ENCODE measurements around the gene HVCN1. TPM values are rescaled to one million over a fixed set of nuclear protein-coding genes. Genes with fewer than 3 reads are reported as not detected.

Gene HVCN1
- total and polyA plus RNA-seq, 2 of the 8 experiments (the other 6 are each of a cell fraction or from before 2014, with no cell fraction given), result 5.8 to 11.2 TPM

DNA sequence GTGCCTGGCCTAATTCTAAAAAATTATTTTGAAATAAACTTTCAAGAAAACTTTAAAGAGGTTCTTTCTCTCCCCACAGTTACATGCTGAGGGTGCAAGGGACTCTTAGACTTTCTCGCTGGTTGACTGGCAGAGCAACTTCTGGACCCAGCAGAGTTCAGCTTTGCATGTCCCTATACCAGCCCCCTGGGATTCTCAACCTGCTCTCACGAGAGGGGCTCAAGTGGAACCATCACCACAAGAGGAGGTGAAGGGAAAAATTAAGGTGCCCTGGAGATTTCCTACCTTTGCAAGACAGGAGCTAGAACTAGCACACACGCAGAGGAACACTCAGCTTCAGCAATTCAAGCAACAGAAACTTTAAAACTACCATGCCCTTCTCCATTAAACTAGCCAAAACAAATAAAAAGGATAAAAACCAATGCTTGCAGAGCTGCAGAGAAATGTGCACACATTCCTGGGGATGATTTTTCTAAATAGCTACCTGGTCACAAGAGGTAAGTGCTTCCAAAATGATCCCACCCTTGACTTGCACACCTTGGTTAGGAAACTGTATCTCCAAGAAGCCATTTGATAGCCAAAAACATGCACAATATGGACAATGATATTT is 2.5 kb downstream of the HVCN1 start:
- Histone ChIP-seq H3K27ac (ENCODE audit: low read depth, low read length) (no peak overlapping the region), H2AFZ (ENCODE audit: low read length) (no peak overlapping the region), H2BK120ac (replicated peaks; ENCODE audit: low read depth, low read length) (no peak overlapping the region), H3K14ac (ENCODE audit: insufficient read length) (no peak overlapping the region), H2BK5ac (ENCODE audit: low read depth, low read length) (no peak overlapping the region), H2BK20ac (ENCODE audit: low read length) (no peak overlapping the region), H3K4ac (replicated peaks; ENCODE audit: insufficient read length, low read depth, low read length) (no peak overlapping the region), H2BK15ac (ENCODE audit: low read length) (no peak overlapping the region), H4K20me1 (replicated peaks in 1 of 2; ENCODE audit: control insufficient read depth in 1 of 2, insufficient read depth in 2 of 2, low read length in 2 of 2) (no peaks in the 10 kb centered on the region), H3K9me3 (ENCODE audit: insufficient read depth in 2 of 2, low read depth in 1 of 2, low read length in 1 of 2) (no peaks in the 10 kb centered on the region), H3K36me3 (ENCODE audit: control insufficient read depth in 2 of 4, insufficient read depth in 4 of 4, low read length in 3 of 4) (no peaks in the 10 kb centered on the region), H3K4me1 (replicated peaks in 1 of 4; ENCODE audit: control insufficient read depth in 3 of 4, insufficient read depth in 4 of 4, low read length in 3 of 4) (peaks cover 2 to 15% (median 6%) of the 10 kb centered on the region in 4 experiments), H3K56ac (replicated peaks; ENCODE audit: insufficient read length, low read depth, low read length) (no peak overlapping the region), H3K27me3 (replicated peaks in 1 of 4; ENCODE audit: control insufficient read depth in 3 of 4, extremely low read depth in 1 of 4, insufficient read depth in 3 of 4, low read length in 3 of 4) (peaks cover 0 to 13% (median 9%) of the 10 kb centered on the region in 4 experiments; a peak in 5 of 7 replicates), H3K9ac (replicated peaks in 1 of 4; ENCODE audit: extremely low read depth in 1 of 4, low read depth in 3 of 4, low read length in 3 of 4) (no peak overlapping the region), H3K79me1 (ENCODE audit: low read depth, low read length) (no peaks in the 10 kb centered on the region), H3K4me3 (ENCODE audit: extremely low read depth in 1 of 4, insufficient read depth in 2 of 4, low read depth in 3 of 4, low read length in 4 of 4) (no peak overlapping the region), H3K23ac (ENCODE audit: insufficient read length) (no peak overlapping the region), H4K91ac (replicated peaks; ENCODE audit: insufficient read length, low read length) (no peak overlapping the region), H3K4me2 (ENCODE audit: insufficient read depth in 1 of 2, low read depth in 2 of 2, low read length in 2 of 2) (no peak overlapping the region), H2AK5ac (ENCODE audit: low read depth, low read length) (no peak overlapping the region), H3K79me2 (ENCODE audit: control insufficient read depth in 1 of 2, insufficient read depth in 2 of 2, low read length in 2 of 2) (no peaks in the 10 kb centered on the region), H4K5ac (ENCODE audit: insufficient read length, low read depth, low read length) (no peak overlapping the region), H3K23me2 (ENCODE audit: low read depth, low read length) (peaks cover 6% of the 10 kb centered on the region), H2BK12ac (ENCODE audit: low read depth, low read length) (no peak overlapping the region), H3K18ac (ENCODE audit: extremely low read depth, low read length) (no peak overlapping the region), H4K8ac (ENCODE audit: extremely low read depth, insufficient read depth, low read length) (no peak overlapping the region)
- no peak for TF ChIP-seq YY1 (IDR thresholded peaks at IDR 0.05; ENCODE audit: low read depth, low read length)
- FAIRE-seq (no peak), DNase-seq (ENCODE audit: low read depth in 1 of 2, low spot score in 2 of 2) (no peak)
- POLR2A ChIA-PET (ENCODE audit: partially characterized antibody), result interaction anchor here (1.2 to 2.2 kb wide), 2 partner anchors 11 to 18 kb away, joined by 3 to 8 read pairs; no protein-coding TSS in a partner anchor
- WGBS, 2 experiments (ENCODE audit: extremely low coverage in 1 of 2, insufficient coverage in 1 of 2, insufficient read length in 1 of 2, insufficient replicate concordance in 2 of 2, low coverage in 1 of 2, low lambda C conversion rate in 2 of 2, missing lambda C conversion rate in 1 of 2), result 82% methylated on average over 3 of the region's 3 CpGs; no CpG with 5 or more reads in 1 of the 2 experiments
- CTCF ChIA-PET (ENCODE audit: partially characterized antibody), result interaction anchor here (0.6 kb wide), 1 partner anchor 204 kb away, joined by 3 read pairs; no protein-coding TSS in a partner anchor

Data from H1 (cell line).